Activated naive CD4-positive, alpha-beta T cell treated with anti-CD3 and anti-CD28 coated beads for 36 hours (primary cell): Measurements from ENCODE around the gene GAL3ST1. TPM values are rescaled to one million over a fixed set of nuclear protein-coding genes. Genes with fewer than 3 reads are reported as not detected.
"Not testable (repeated sequence)": the region's sequence is repeated elsewhere in the genome, so short reads cannot be mapped to it uniquely, and the experiment has no call there.

ENCODE experiments used
- CTCF ChIA-PET: fragments of 350-600 bp; sonication (Branson Sonifier 250); formaldehyde crosslinking; loops from one replicate; lab custom pipeline; 2021; ENCODE audit warnings: antibody characterized with exemption; lab: Charles Lee
- DNase-seq: peaks from one replicate; pipeline ENCODE4 v3.0.0-alpha.2; 2020
- H3K27ac Mint-ChIP-seq: one replicate; pipeline ENCODE4 v1.8.0; 2021; ENCODE audit warnings: mild to moderate bottlenecking, mixed read lengths
- H3K27me3 Mint-ChIP-seq: one replicate; pipeline ENCODE4 v1.8.0; 2021; ENCODE audit warnings: low read depth, mixed read lengths
- H3K36me3 Mint-ChIP-seq: one replicate; pipeline ENCODE4 v1.8.0; 2021; ENCODE audit warnings: low read depth, mixed read lengths
- H3K4me1 Mint-ChIP-seq: one replicate; pipeline ENCODE4 v1.8.0; 2021; ENCODE audit warnings: low read depth, mixed read lengths
- H3K4me3 Mint-ChIP-seq: one replicate; pipeline ENCODE4 v1.8.0; 2021; ENCODE audit warnings: mild to moderate bottlenecking, moderate library complexity, mixed read lengths
- H3K9me3 Mint-ChIP-seq: one replicate; pipeline ENCODE4 v1.8.0; 2021; ENCODE audit warnings: mixed read lengths
- intact Hi-C: fragments of 100-400 bp; cut with micrococcal nuclease; formaldehyde crosslinking; loops from one replicate; pipeline ENCODE4 v1.15.1; 2023
- total RNA-seq, 2 experiments: library from RNA; stranded (reverse); gene quantifications; one replicate each; pipeline ENCODE4 v1.2.3, GENCODE V29; 2021

Gene GAL3ST1, protein sequence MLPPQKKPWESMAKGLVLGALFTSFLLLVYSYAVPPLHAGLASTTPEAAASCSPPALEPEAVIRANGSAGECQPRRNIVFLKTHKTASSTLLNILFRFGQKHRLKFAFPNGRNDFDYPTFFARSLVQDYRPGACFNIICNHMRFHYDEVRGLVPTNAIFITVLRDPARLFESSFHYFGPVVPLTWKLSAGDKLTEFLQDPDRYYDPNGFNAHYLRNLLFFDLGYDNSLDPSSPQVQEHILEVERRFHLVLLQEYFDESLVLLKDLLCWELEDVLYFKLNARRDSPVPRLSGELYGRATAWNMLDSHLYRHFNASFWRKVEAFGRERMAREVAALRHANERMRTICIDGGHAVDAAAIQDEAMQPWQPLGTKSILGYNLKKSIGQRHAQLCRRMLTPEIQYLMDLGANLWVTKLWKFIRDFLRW
- total RNA-seq, result under 1 TPM; 0.27 to 0.29 TPM

- Mint-ChIP-seq H3K4me1 (peaks cover 5% of the 10 kb centered on the region), H3K9me3 (no peaks in the 10 kb centered on the region), H3K27me3 (no peaks in the 10 kb centered on the region), H3K27ac (no peak within 1 kb of the TSS), H3K4me3 (no peak within 1 kb of the TSS), H3K36me3 (peaks cover 27% of the 10 kb centered on the region)
- CTCF ChIA-PET, result no interaction called here
- DNase-seq, result no peak
- intact Hi-C loops, result no loop called here
Measured at GRCh38 chr22:30574095-30574981, at the start of gene GAL3ST1. GAL3ST1 (minus strand) TSS chr22:30574665; CDS start chr22:30557392, 17,273 bp downstream.

DNA sequence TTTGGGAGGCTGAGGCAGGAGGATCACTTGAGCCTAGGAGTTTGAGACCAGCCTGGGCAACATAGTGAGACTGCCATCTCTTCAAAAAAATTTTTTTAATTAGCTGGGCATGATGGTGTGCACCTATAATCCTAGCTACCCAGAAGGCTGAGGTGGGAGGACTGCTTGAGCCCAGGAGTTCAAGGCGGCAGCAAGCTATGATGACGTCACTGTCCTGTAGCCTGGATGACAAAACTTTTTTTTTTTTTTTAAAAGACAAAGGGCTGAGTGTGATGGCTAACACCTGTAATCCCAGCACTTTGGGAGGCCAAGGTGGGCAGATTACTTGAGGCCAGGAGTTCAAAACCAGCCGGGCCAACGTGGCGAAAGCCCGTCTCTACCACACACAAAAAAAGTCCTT is 45.4 kb upstream of the GAL3ST1 start:
- CTCF ChIA-PET, result interaction anchor here (0.5 to 1.3 kb wide), 4 partner anchors 13 to 110 kb away, joined by 3 to 6 read pairs (median 4); no protein-coding TSS in a partner anchor
- H3K27me3 Mint-ChIP-seq, H3K27ac Mint-ChIP-seq: not testable (repeated sequence)

GRCh38 chr22:30617819-30618218 is 43.4 kb upstream of the GAL3ST1 start:
- Mint-ChIP-seq H3K27ac (no peak overlapping the region), H3K27me3 (no peaks in the 10 kb centered on the region)

More for the DNA sequence above, 45.4 kb upstream of the GAL3ST1 start:
- H3K4me3 Mint-ChIP-seq, DNase-seq, H3K36me3 Mint-ChIP-seq, intact Hi-C loops, H3K9me3 Mint-ChIP-seq, H3K4me1 Mint-ChIP-seq: not testable (repeated sequence)

GRCh38 chr22:30615543-30615954 is 41.1 kb upstream of the GAL3ST1 start:
- Mint-ChIP-seq H3K27ac (no peak overlapping the region), H3K27me3 (no peaks in the 10 kb centered on the region)
- CTCF ChIA-PET, result interaction anchor here (1.0 to 1.4 kb wide), 2 partner anchors 9 to 139 kb away, joined by 3 read pairs; no protein-coding TSS in a partner anchor

More at GRCh38 chr22:30617819-30618218, 43.4 kb upstream of the GAL3ST1 start:
- H3K9me3 Mint-ChIP-seq, result no peaks in the 10 kb centered on the region
- no peak overlapping the region for H3K4me3 Mint-ChIP-seq
- no peak for DNase-seq
- H3K36me3 Mint-ChIP-seq, result no peaks in the 10 kb centered on the region
- intact Hi-C loops, result no loop called here
- H3K4me1 Mint-ChIP-seq, result no peaks in the 10 kb centered on the region
- CTCF ChIA-PET, result interaction anchor here (0.7 to 0.9 kb wide), 3 partner anchors 17 to 461 kb away, joined by 3 to 4 read pairs (median 3); no protein-coding TSS in a partner anchor

GRCh38 chr22:30614879-30615278 is 40.4 kb upstream of the GAL3ST1 start:
- intact Hi-C loops, result no loop called here
- Mint-ChIP-seq H3K27me3 (no peaks in the 10 kb centered on the region), H3K27ac (no peak overlapping the region), H3K36me3 (no peaks in the 10 kb centered on the region), H3K4me3 (no peak overlapping the region), H3K4me1 (no peaks in the 10 kb centered on the region), H3K9me3 (no peaks in the 10 kb centered on the region)
- no peak for DNase-seq
- CTCF ChIA-PET, result interaction anchor here (0.6 to 1.0 kb wide), 2 partner anchors 140 to 194 kb away, joined by 3 to 4 read pairs; no protein-coding TSS in a partner anchor

More at GRCh38 chr22:30615543-30615954, 41.1 kb upstream of the GAL3ST1 start:
- intact Hi-C loops, result no loop called here
- Mint-ChIP-seq H3K36me3 (no peaks in the 10 kb centered on the region), H3K4me1 (no peaks in the 10 kb centered on the region), H3K4me3 (no peak overlapping the region), H3K9me3 (no peaks in the 10 kb centered on the region)
- DNase-seq, result no peak

- CTCF ChIA-PET, result no interaction called here
- no peak for DNase-seq
- intact Hi-C loops, result no loop called here
- no peak overlapping the region for H3K4me3 Mint-ChIP-seq
- H3K27ac Mint-ChIP-seq, result no peak overlapping the region
- H3K9me3 Mint-ChIP-seq, result no peaks in the 10 kb centered on the region
- peaks cover 3% of the 10 kb centered on the region for H3K4me1 Mint-ChIP-seq
- H3K27me3 Mint-ChIP-seq, result no peaks in the 10 kb centered on the region
- no peaks in the 10 kb centered on the region for H3K36me3 Mint-ChIP-seq
Measured at GRCh38 chr22:30614268-30614667, 39.8 kb upstream of the GAL3ST1 start.

DNA sequence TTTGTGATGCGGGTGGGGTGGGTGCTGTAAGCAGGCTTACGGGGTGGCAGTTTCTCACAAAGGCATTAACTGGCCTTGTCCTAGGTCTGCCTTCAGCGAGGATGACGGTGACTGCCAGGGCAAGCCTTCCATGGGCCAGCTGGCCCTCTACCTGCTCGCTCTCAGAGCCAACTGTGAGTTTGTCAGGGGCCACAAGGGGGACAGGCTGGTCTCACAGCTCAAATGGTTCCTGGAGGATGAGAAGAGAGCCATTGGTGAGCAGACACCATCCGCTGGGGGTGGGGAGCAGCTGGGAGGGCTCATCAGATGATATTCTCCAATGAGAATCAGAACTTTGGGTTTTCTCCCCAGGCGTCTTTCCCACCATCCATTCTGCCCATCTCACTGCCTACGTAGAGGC is 38.3 kb upstream of the GAL3ST1 start:
- intact Hi-C loops, result no loop called here
- CTCF ChIA-PET, result no interaction called here
- Mint-ChIP-seq H3K27me3 (no peaks in the 10 kb centered on the region), H3K36me3 (no peaks in the 10 kb centered on the region), H3K4me3 (no peak overlapping the region), H3K4me1 (peaks cover 15% of the 10 kb centered on the region), H3K27ac (no peak overlapping the region), H3K9me3 (no peaks in the 10 kb centered on the region)
- no peak for DNase-seq

GRCh38 chr22:30611197-30611596 is 36.7 kb upstream of the GAL3ST1 start:
- Mint-ChIP-seq H3K4me1 (peaks cover 27% of the 10 kb centered on the region), H3K36me3 (no peaks in the 10 kb centered on the region), H3K27ac (no peak overlapping the region), H3K9me3 (no peaks in the 10 kb centered on the region), H3K4me3 (no peak overlapping the region), H3K27me3 (no peaks in the 10 kb centered on the region)
- intact Hi-C loops, result no loop called here
- no peak for DNase-seq
- CTCF ChIA-PET, result no interaction called here

DNA sequence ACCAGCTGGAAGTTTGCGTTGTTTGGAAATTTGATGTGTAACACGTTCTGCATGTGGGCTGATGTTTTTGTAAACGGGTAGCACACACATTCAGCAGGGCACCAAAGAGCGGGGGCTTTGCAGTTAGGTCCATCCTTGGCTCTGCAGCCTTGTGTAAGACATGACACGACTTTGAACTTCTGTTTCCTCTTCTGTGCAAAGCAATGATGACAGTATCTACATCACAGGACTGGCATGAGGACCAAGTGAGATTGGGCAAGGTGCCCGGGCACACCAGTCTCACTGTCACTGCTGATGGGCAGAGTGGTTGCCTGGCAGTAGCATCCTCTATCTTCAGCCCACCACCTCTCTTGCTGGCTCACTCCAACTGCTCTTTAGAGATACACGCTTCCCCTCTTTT is 35.8 kb upstream of the GAL3ST1 start:
- intact Hi-C loops, result no loop called here
- DNase-seq, result no peak
- CTCF ChIA-PET, result interaction anchor here (0.6 to 1.7 kb wide), 3 partner anchors 17 to 24 kb away, joined by 3 to 9 read pairs (median 4); no protein-coding TSS in a partner anchor
- H3K9me3 Mint-ChIP-seq, result no peaks in the 10 kb centered on the region
- H3K36me3 Mint-ChIP-seq, result no peaks in the 10 kb centered on the region
- no peak overlapping the region for H3K4me3 Mint-ChIP-seq
- H3K27me3 Mint-ChIP-seq, result no peaks in the 10 kb centered on the region
- H3K4me1 Mint-ChIP-seq, result peaks cover 32% of the 10 kb centered on the region
- no peak overlapping the region for H3K27ac Mint-ChIP-seq

DNA sequence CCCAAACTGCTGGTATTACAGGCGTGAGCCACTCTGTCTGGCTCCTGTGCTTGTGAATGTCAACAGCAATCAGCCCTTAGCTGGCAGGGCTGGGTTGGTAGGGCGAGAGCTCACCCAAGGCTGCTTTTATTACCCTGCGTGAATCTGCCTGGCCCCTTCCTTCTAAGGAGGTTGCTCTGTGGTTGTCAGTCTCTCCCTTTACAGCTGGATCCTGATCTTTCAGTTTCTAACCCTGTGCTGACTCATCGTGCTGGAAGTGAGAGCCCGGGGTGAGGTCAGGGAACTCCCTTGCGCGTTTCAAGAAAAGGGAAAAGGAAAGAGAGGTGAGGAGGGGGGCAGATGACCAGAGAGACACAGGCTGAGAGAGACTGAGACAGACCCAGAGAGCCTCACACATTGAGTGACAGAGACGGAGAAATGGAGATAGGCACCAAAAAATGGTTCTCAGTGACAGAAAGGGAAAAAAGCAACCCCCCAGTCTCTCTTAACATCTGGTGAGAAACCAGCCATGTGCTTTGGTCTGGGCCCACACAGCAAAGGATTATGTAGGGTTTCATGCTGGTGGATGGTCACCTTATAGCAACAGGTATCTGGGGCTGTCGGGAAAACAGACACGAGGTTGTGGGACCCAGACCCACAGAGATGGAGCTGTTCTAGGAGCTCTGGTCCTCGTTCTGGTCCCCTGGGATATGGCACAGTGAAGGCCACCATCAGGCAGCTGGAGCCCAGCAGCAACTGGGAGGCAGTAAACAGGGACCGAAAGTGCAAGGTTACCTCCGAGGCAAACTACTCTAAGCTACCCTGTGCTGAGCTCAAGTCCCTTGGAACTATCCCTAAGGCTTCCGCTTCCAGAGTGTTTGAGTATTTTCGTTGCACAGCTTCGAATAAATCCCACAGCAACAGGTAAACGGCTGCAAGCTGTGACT is 35.1 kb upstream of the GAL3ST1 start:
- Mint-ChIP-seq H3K4me1 (peaks cover 32% of the 10 kb centered on the region), H3K36me3 (no peaks in the 10 kb centered on the region), H3K9me3 (no peaks in the 10 kb centered on the region), H3K27ac (peak overlapping the region; percentile 3), H3K27me3 (no peaks in the 10 kb centered on the region), H3K4me3 (no peak overlapping the region)
- peak; percentile 72 for DNase-seq
- CTCF ChIA-PET, result interaction anchor here (0.6 to 1.7 kb wide), 3 partner anchors 17 to 25 kb away, joined by 3 to 9 read pairs (median 4); no protein-coding TSS in a partner anchor
- intact Hi-C loops, result loop anchor here (10.0 kb wide), 1 partner anchor 295 kb away; no protein-coding TSS in a partner anchor

- H3K9me3 Mint-ChIP-seq, result no peaks in the 10 kb centered on the region
- CTCF ChIA-PET, result interaction anchor here (0.6 to 2.8 kb wide), 6 partner anchors 25 to 147 kb away, joined by 3 to 18 read pairs (median 3); no protein-coding TSS in a partner anchor
- H3K27me3 Mint-ChIP-seq, result no peaks in the 10 kb centered on the region
- no peak overlapping the region for H3K27ac Mint-ChIP-seq
- no peak overlapping the region for H3K4me3 Mint-ChIP-seq
- no peaks in the 10 kb centered on the region for H3K36me3 Mint-ChIP-seq
- peaks cover 32% of the 10 kb centered on the region for H3K4me1 Mint-ChIP-seq
- intact Hi-C loops, result loop anchor here (2.0 to 10.0 kb wide), 3 partner anchors 15 to 293 kb away; partner anchors contain the start of gene SLC35E4
- no peak for DNase-seq
Measured at GRCh38 chr22:30607939-30608338, 33.5 kb upstream of the GAL3ST1 start.
